H9 (cell line): Measurements from ENCODE around the gene POLQ. TPM values are rescaled to one million over a fixed set of nuclear protein-coding genes. Genes with fewer than 3 reads are reported as not detected.

ENCODE experiments used
- DNase-seq: peaks from one replicate; pipeline ENCODE4 v3.0.0-alpha.2; 2017
- H2AFZ ChIP-seq: one replicate; pipeline ENCODE4 v1.6.1; 2013; ENCODE audit warnings: mild to moderate bottlenecking, low read length, control low read depth, moderate library complexity
- H2AK5ac ChIP-seq: 2 replicates; pipeline ENCODE4 v1.6.1; 2013; ENCODE audit warnings: low read length, control low read depth, mixed read lengths; ENCODE audit not compliant: insufficient read length
- H2BK120ac ChIP-seq: one replicate; pipeline ENCODE4 v1.6.1; 2013; ENCODE audit warnings: low read depth, mild to moderate bottlenecking, low read length, control low read depth, inconsistent platforms; ENCODE audit not compliant: poor library complexity, severe bottlenecking
- H2BK12ac ChIP-seq: 2 replicates; pipeline ENCODE4 v1.6.1; 2013; ENCODE audit warnings: low read length, control low read depth, mixed read lengths, low read depth; ENCODE audit not compliant: insufficient read length
- H2BK15ac ChIP-seq: 2 replicates; pipeline ENCODE4 v1.6.1; 2013; ENCODE audit warnings: low read depth, low read length, control low read depth
- H2BK20ac ChIP-seq: one replicate; pipeline ENCODE4 v1.6.1; 2013; ENCODE audit warnings: low read depth, mild to moderate bottlenecking, low read length, control low read depth, inconsistent platforms; ENCODE audit not compliant: poor library complexity, severe bottlenecking
- H2BK5ac ChIP-seq: 2 replicates; pipeline ENCODE4 v1.6.1; 2013; ENCODE audit warnings: low read length, control low read depth, mixed read lengths; ENCODE audit not compliant: insufficient read length
- H3K14ac ChIP-seq: 2 replicates; pipeline ENCODE4 v1.6.1; 2013; ENCODE audit warnings: low read length, control low read depth; ENCODE audit not compliant: insufficient read depth
- H3K18ac ChIP-seq: 2 replicates; pipeline ENCODE4 v1.6.1; 2013; ENCODE audit warnings: low read depth, mild to moderate bottlenecking, mixed read lengths, low read length, control low read depth; ENCODE audit not compliant: insufficient read length
- H3K23ac ChIP-seq: 2 replicates; pipeline ENCODE4 v1.6.1; 2013; ENCODE audit warnings: low read length, control low read depth, mixed read lengths, low read depth; ENCODE audit not compliant: insufficient read length
- H3K23me2 ChIP-seq: 2 replicates; pipeline ENCODE4 v1.6.1; 2013; ENCODE audit warnings: low read depth, mild to moderate bottlenecking, mixed read lengths, low read length, control low read depth; ENCODE audit not compliant: insufficient read length, poor library complexity, severe bottlenecking
- H3K27ac ChIP-seq: 2 replicates; pipeline ENCODE4 v1.5.1; 2013; ENCODE audit warnings: low read length, control low read depth, mixed read lengths, low read depth; ENCODE audit not compliant: insufficient read length
- H3K27me3 ChIP-seq: 2 replicates; pipeline ENCODE4 v1.6.1; 2013; ENCODE audit warnings: low read length, control low read depth, inconsistent platforms; ENCODE audit not compliant: insufficient read depth
- H3K4ac ChIP-seq: 2 replicates; pipeline ENCODE4 v1.6.1; 2013; ENCODE audit warnings: low read depth, mild to moderate bottlenecking, control low read depth, inconsistent platforms, low read length, moderate library complexity
- H3K4me1 ChIP-seq: 2 replicates; pipeline ENCODE4 v1.6.1; 2013; ENCODE audit warnings: low read length, control low read depth, inconsistent platforms; ENCODE audit not compliant: insufficient read depth
- H3K4me2 ChIP-seq: 2 replicates; pipeline ENCODE4 v1.6.1; 2013; ENCODE audit warnings: low read length, control low read depth, mixed read lengths; ENCODE audit not compliant: insufficient read length, insufficient read depth
- H3K56ac ChIP-seq: 2 replicates; pipeline ENCODE4 v1.6.1; 2013; ENCODE audit warnings: low read depth, mild to moderate bottlenecking, mixed read lengths, low read length, control low read depth; ENCODE audit not compliant: insufficient read length
- H3K79me1 ChIP-seq: 2 replicates; pipeline ENCODE4 v1.6.1; 2013; ENCODE audit warnings: low read depth, mild to moderate bottlenecking, moderate library complexity, low read length, control low read depth, inconsistent platforms; ENCODE audit not compliant: insufficient read depth, poor library complexity, severe bottlenecking
- H3K79me2 ChIP-seq: 2 replicates; pipeline ENCODE4 v1.6.1; 2013; ENCODE audit warnings: low read length, control low read depth, inconsistent platforms; ENCODE audit not compliant: insufficient read depth
- H3K9ac ChIP-seq: 2 replicates; pipeline ENCODE4 v1.6.1; 2013; ENCODE audit warnings: low read length, control low read depth, mixed read lengths; ENCODE audit not compliant: insufficient read length; ENCODE audit errors: extremely low read depth
- H3K9me3 ChIP-seq: one replicate; pipeline ENCODE4 v1.6.1; 2013; ENCODE audit warnings: low read depth, low read length, inconsistent platforms; ENCODE audit not compliant: control insufficient read depth
- H3T11ph ChIP-seq: one replicate; pipeline ENCODE4 v1.6.1; 2013; ENCODE audit warnings: mild to moderate bottlenecking, low read length, control low read depth, inconsistent platforms
- H4K20me1 ChIP-seq: one replicate; pipeline ENCODE4 v1.6.1; 2013; ENCODE audit not compliant: control insufficient read depth, insufficient read length, insufficient read depth
- H4K5ac ChIP-seq: 2 replicates; pipeline ENCODE4 v1.6.1; 2013; ENCODE audit warnings: low read depth, mild to moderate bottlenecking, mixed read lengths, low read length, control low read depth; ENCODE audit not compliant: insufficient read length
- H4K8ac ChIP-seq: replicated peaks from 2 replicates; pipeline ENCODE4 v1.6.1; 2013; ENCODE audit warnings: low read length, control low read depth, mixed read lengths, low read depth; ENCODE audit not compliant: insufficient read length
- H4K91ac ChIP-seq: 2 replicates; pipeline ENCODE4 v1.6.1; 2013; ENCODE audit warnings: low read depth, mild to moderate bottlenecking, moderate library complexity, mixed read lengths, low read length, control low read depth; ENCODE audit not compliant: insufficient read length
- H3K27ac Mint-ChIP-seq, 3 experiments: 2 replicates in 2 of 3; 3 replicates in 1 of 3; pipeline ENCODE4 v1.8.0; 2020 to 2021; ENCODE audit warnings: mixed read lengths in 3 of 3, mild to moderate bottlenecking in 1 of 3, moderate library complexity in 1 of 3
- H3K27me3 Mint-ChIP-seq: 2 replicates; pipeline ENCODE4 v1.8.0; 2021; ENCODE audit warnings: low read depth, mild to moderate bottlenecking, moderate library complexity, mixed read lengths
- H3K36me3 Mint-ChIP-seq, 3 experiments: 2 replicates in 2 of 3; 3 replicates in 1 of 3; pipeline ENCODE4 v1.8.0; 2020 to 2021; ENCODE audit warnings: low read depth in 3 of 3, mixed read lengths in 3 of 3; ENCODE audit not compliant: insufficient read depth in 1 of 3
- H3K4me1 Mint-ChIP-seq, 2 experiments: 2 replicates each; pipeline ENCODE4 v1.8.0; 2020; ENCODE audit warnings: mixed read lengths in 2 of 2
- H3K4me3 Mint-ChIP-seq, 2 experiments: 2 replicates in 1 of 2; 3 replicates in 1 of 2; pipeline ENCODE4 v1.8.0; 2020 to 2021; ENCODE audit warnings: mild to moderate bottlenecking in 2 of 2, mixed read lengths in 2 of 2, moderate library complexity in 1 of 2
- H3K9me3 Mint-ChIP-seq, 2 experiments: 2 replicates in 1 of 2; 3 replicates in 1 of 2; pipeline ENCODE4 v1.8.0; 2020; ENCODE audit warnings: mild to moderate bottlenecking in 2 of 2, mixed read lengths in 2 of 2, moderate library complexity in 1 of 2
- CTCF ChIP-seq: fragments of 200-600 bp; sonication (generic); conservative IDR thresholded peaks from 3 replicates; pipeline ENCODE4 v1.8.0; 2021; ENCODE audit warnings: antibody characterized with exemption, mild to moderate bottlenecking
- WGBS: extraction: QIAGEN DNeasy Blood & Tissue Kit; methylation state at CpG from one replicate; pipeline ENCODE4 v1.1.7; 2013; ENCODE audit warnings: missing lambda C conversion rate, low lambda C conversion rate, mixed read lengths; ENCODE audit not compliant: insufficient read length; ENCODE audit errors: extremely low coverage; 5-methylcytosine and 5-hydroxymethylcytosine counted together
- total RNA-seq: library from RNA; stranded (reverse); gene quantifications from 2 replicates; pipeline ENCODE4 v1.2.1, GENCODE V29; 2021

POLQ gene
- total RNA-seq, 1 experiment from 2014 or later, result 15.4 TPM

GRCh38 chr3:121508389-121508788 is 37.4 kb downstream of the POLQ start:
- no peak overlapping the region for H3K18ac ChIP-seq
- H2BK20ac ChIP-seq, result no peak overlapping the region
- H2AFZ ChIP-seq, result no peak overlapping the region
- H3K9ac ChIP-seq, result no peak overlapping the region
- no CpG with 5 or more reads among the region's 4 CpGs for WGBS
- no peaks in the 10 kb centered on the region for H3K9me3 Mint-ChIP-seq
- no peaks in the 10 kb centered on the region for H3K4me1 Mint-ChIP-seq
- no peak overlapping the region for H3K14ac ChIP-seq
- no peak overlapping the region for H2BK12ac ChIP-seq
- no peak overlapping the region for H3K27ac ChIP-seq
- no peak overlapping the region for H3T11ph ChIP-seq
- no peak overlapping the region for H3K27ac Mint-ChIP-seq
- no peak overlapping the region for H4K8ac ChIP-seq
- no peak overlapping the region for H4K91ac ChIP-seq
- peaks cover 14 to 58% (median 49%) of the 10 kb centered on the region in 3 experiments for H3K36me3 Mint-ChIP-seq
- no peak overlapping the region for H3K4ac ChIP-seq
- H3K4me1 ChIP-seq, result no peaks in the 10 kb centered on the region
- H3K23ac ChIP-seq, result no peak overlapping the region
- no peak overlapping the region for H3K56ac ChIP-seq
- no peak overlapping the region for H4K5ac ChIP-seq
- no peak overlapping the region for H2BK15ac ChIP-seq
- no peak for DNase-seq
- no peaks in the 10 kb centered on the region for H3K23me2 ChIP-seq
- no peak overlapping the region for H3K4me3 Mint-ChIP-seq
- H3K79me1 ChIP-seq, result no peaks in the 10 kb centered on the region
- no peak overlapping the region for H2AK5ac ChIP-seq
- H4K20me1 ChIP-seq, result no peaks in the 10 kb centered on the region
- H2BK5ac ChIP-seq, result no peak overlapping the region
- H3K4me2 ChIP-seq, result no peak overlapping the region
- no peaks in the 10 kb centered on the region for H3K27me3 Mint-ChIP-seq
- no peaks in the 10 kb centered on the region for H3K27me3 ChIP-seq
- H2BK120ac ChIP-seq, result no peak overlapping the region
- no peak for TF ChIP-seq CTCF
- no peaks in the 10 kb centered on the region for H3K79me2 ChIP-seq
- H3K9me3 ChIP-seq, result no peaks in the 10 kb centered on the region
